Gastroesophageal sphincter (tissue), 4 donors: ENCODE data around the gene DOK1. TPM values are rescaled to one million over a fixed set of nuclear protein-coding genes. Genes with fewer than 3 reads are reported as not detected.
A peak's percentile ranks its signal among the peaks of the same experiment; 100 is the strongest.

Experiments used
- ATAC-seq: fragments of 150-250 bp; one replicate; pipeline ENCODE4 v1.9.1; 2016; ENCODE audit warnings: mild to moderate bottlenecking, moderate library complexity
- H3K27ac ChIP-seq, 4 donors: fragments of 200-600 bp; sonication (generic) in 3 of 4; 1 replicate in 3 of 4; 2 replicates in 1 of 4; pipeline ENCODE4 v1.5.1; 2016 to 2019
- H3K27me3 ChIP-seq: fragments of 200-600 bp; sonication (generic); one replicate; pipeline ENCODE4 v1.5.1; 2019
- H3K36me3 ChIP-seq, 2 donors: fragments of 200-600 bp; sonication (generic); one replicate each; pipeline ENCODE4 v1.5.1; 2019; ENCODE audit warnings: control low read depth in 1 of 2
- H3K4me1 ChIP-seq, 3 donors: fragments of 200-600 bp; sonication (generic); 1 replicate in 2 of 3; 2 replicates in 1 of 3; pipeline ENCODE4 v1.5.1; 2016 to 2019; ENCODE audit warnings: control low read depth in 2 of 3
- H3K4me3 ChIP-seq, 2 donors: fragments of 200-600 bp; sonication (generic); one replicate each; pipeline ENCODE4 v1.5.1; 2019; ENCODE audit warnings: mild to moderate bottlenecking in 1 of 2, moderate library complexity in 1 of 2
- H3K9me3 ChIP-seq, 3 donors: fragments of 200-600 bp; sonication (generic); one replicate each; pipeline ENCODE4 v1.5.1; 2017 to 2019; ENCODE audit warnings: control low read depth in 2 of 3
- CTCF ChIP-seq, 4 experiments: fragments of 200-600 bp in 2 of 4; fragments of 450-650 bp in 2 of 4; sonication (generic) in 1 of 4; IDR thresholded peaks; one replicate each; pipeline ENCODE4 v1.5.1; 2017 to 2019; ENCODE audit warnings: antibody characterized with exemption in 4 of 4, mild to moderate bottlenecking in 2 of 4, moderate library complexity in 2 of 4
- EP300 ChIP-seq: sonication (generic); formaldehyde crosslinking; IDR thresholded peaks from one replicate; pipeline ENCODE4 v1.6.1; 2017; ENCODE audit warnings: antibody characterized with exemption, mild to moderate bottlenecking
- POLR2A ChIP-seq, 2 donors: fragments of 450-650 bp; IDR thresholded peaks; one replicate each; pipeline ENCODE4 v1.6.1; 2017; ENCODE audit warnings: antibody characterized with exemption in 2 of 2, mild to moderate bottlenecking in 2 of 2, moderate library complexity in 1 of 2
- POLR2AphosphoS5 ChIP-seq: sonication (generic); formaldehyde crosslinking; IDR thresholded peaks from one replicate; pipeline ENCODE4 v1.6.1; 2017; ENCODE audit warnings: antibody characterized with exemption
- WGBS, 2 donors: methylation state at CpG; one replicate each; pipeline ENCODE4 v1.1.5; 2018; ENCODE audit warnings: low coverage in 1 of 2; 5-methylcytosine and 5-hydroxymethylcytosine counted together
- total RNA-seq, 4 donors: library from RNA; depleted of rRNA; stranded (reverse); fragments of >200 nt; gene quantifications; one replicate each; pipeline ENCODE4 v1.1.0, GENCODE V29; 2016

The DOK1 gene
- total RNA-seq, 4 donors from 2014 or later = 16.3 to 28.8 (median 19.5) TPM

- no peaks in the 10 kb centered on the region for H3K9me3 ChIP-seq
- TF ChIP-seq EP300 = no peak
- no peak for TF ChIP-seq POLR2A (IDR thresholded peaks at IDR 0.05)
- TF ChIP-seq POLR2AphosphoS5 = no peak
- TF ChIP-seq CTCF (IDR thresholded peaks at IDR 0.05) = no peak
- no peak overlapping the region for H3K27ac ChIP-seq
- 37 to 40% methylated on average over 7 of the region's 7 CpGs for WGBS, 2 donors
- peaks cover 11% of the 10 kb centered on the region for H3K27me3 ChIP-seq
- H3K4me3 ChIP-seq = no peak overlapping the region
- no peaks in the 10 kb centered on the region for H3K36me3 ChIP-seq
- ATAC-seq = peak; percentile 35
- no peaks in the 10 kb centered on the region for H3K4me1 ChIP-seq
These were observed 19.4 kb downstream of the DOK1 start for GRCh38 chr2:74573747-74574562.

GRCh38 chr2:74575320-74575719 is 20.8 kb downstream of the DOK1 start:
- WGBS, 2 donors = 76 to 100% methylated on average over 2 of the region's 4 CpGs
- H3K27ac ChIP-seq = no peak overlapping the region
- no peak for ATAC-seq

GRCh38 chr2:74576211-74576862 is 21.8 kb downstream of the DOK1 start:
- WGBS, 2 donors = 76 to 79% methylated on average over 3 to 6 of the region's 7 CpGs
- ATAC-seq = no peak

More at GRCh38 chr2:74575320-74575719, 20.8 kb downstream of the DOK1 start:
- TF ChIP-seq EP300 = no peak
- no peak for TF ChIP-seq POLR2A (IDR thresholded peaks at IDR 0.05)
- no peak for TF ChIP-seq CTCF (IDR thresholded peaks at IDR 0.05)
- TF ChIP-seq POLR2AphosphoS5 = no peak
- peaks cover 16% of the 10 kb centered on the region for H3K27me3 ChIP-seq
- H3K36me3 ChIP-seq = no peaks in the 10 kb centered on the region
- H3K9me3 ChIP-seq = no peaks in the 10 kb centered on the region
- no peak overlapping the region for H3K4me3 ChIP-seq
- H3K4me1 ChIP-seq = no peaks in the 10 kb centered on the region

GRCh38 chr2:74576863-74577229 is 22.3 kb downstream of the DOK1 start:
- ATAC-seq = peak; percentile 71
- Histone ChIP-seq H3K27ac (peak overlapping the region in 1 of 4 donors; percentile 28), H3K36me3 (no peaks in the 10 kb centered on the region), H3K4me1 (no peaks in the 10 kb centered on the region), H3K4me3 (no peak overlapping the region), H3K9me3 (no peaks in the 10 kb centered on the region), H3K27me3 (peaks cover 22% of the 10 kb centered on the region)
- 20 to 33% methylated on average over 1 of the region's 1 CpG for WGBS, 2 donors
- TF ChIP-seq POLR2AphosphoS5 (no peak), CTCF (IDR thresholded peaks at IDR 0.05) (no peak), POLR2A (IDR thresholded peaks at IDR 0.05) (no peak), EP300 (no peak)

More at GRCh38 chr2:74576211-74576862, 21.8 kb downstream of the DOK1 start:
- no peaks in the 10 kb centered on the region for H3K9me3 ChIP-seq
- H3K4me1 ChIP-seq = no peaks in the 10 kb centered on the region
- no peak overlapping the region for H3K4me3 ChIP-seq
- peak overlapping the region in 1 of 4 donors; percentile 28 for H3K27ac ChIP-seq
- H3K27me3 ChIP-seq = peaks cover 22% of the 10 kb centered on the region
- H3K36me3 ChIP-seq = no peaks in the 10 kb centered on the region
- TF ChIP-seq EP300 (no peak), POLR2AphosphoS5 (no peak), CTCF (IDR thresholded peaks at IDR 0.05) (no peak), POLR2A (IDR thresholded peaks at IDR 0.05) (no peak)
